ENCODE data around the gene SMIM32.

DNA sequence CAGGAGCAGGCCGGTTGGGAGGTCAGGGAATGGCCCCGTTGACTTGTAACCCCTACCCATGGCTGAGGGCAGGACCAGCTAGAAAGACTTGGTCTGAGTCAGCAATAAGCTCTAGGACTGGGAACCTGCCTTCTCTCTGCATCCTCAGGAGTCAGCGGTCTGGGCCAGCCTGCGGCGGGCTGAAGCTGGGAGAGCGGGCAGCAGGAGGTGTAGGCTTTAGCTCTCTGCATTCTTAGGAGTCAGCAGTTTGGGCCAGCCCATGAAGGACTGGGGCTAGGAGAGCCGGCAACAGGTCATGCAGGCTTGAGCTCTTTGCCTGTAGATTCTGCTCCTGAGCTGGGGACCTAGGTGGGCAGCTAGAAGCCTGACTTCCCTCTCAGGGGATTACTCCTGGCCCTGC is 6.4 kb upstream of the SMIM32 start:
- TF ChIP-seq, protein P1, sequence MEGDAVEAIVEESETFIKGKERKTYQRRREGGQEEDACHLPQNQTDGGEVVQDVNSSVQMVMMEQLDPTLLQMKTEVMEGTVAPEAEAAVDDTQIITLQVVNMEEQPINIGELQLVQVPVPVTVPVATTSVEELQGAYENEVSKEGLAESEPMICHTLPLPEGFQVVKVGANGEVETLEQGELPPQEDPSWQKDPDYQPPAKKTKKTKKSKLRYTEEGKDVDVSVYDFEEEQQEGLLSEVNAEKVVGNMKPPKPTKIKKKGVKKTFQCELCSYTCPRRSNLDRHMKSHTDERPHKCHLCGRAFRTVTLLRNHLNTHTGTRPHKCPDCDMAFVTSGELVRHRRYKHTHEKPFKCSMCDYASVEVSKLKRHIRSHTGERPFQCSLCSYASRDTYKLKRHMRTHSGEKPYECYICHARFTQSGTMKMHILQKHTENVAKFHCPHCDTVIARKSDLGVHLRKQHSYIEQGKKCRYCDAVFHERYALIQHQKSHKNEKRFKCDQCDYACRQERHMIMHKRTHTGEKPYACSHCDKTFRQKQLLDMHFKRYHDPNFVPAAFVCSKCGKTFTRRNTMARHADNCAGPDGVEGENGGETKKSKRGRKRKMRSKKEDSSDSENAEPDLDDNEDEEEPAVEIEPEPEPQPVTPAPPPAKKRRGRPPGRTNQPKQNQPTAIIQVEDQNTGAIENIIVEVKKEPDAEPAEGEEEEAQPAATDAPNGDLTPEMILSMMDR (IDR thresholded peaks at IDR 0.05), result no peak
- TF ChIP-seq POLR2A (IDR thresholded peaks at IDR 0.05), result no peak
